ENCODE results near the gene TRMT10C. TPM values are rescaled to one million over a fixed set of nuclear protein-coding genes. Genes with fewer than 3 reads are reported as not detected.

TRMT10C gene
- total and polyA plus RNA-seq, 9 of the 15 experiments (the other 6 are each of a cell fraction or from before 2014, with no cell fraction given) = 48.6 to 106 (median 63.9) TPM

GRCh38 chr3:101561630-101562328 is at the start of gene TRMT10C (continued):
- TF ChIP-seq ZFPM2 (CRISPR knock-in tag; IDR thresholded peaks at IDR 0.05) (no peak), DIDO1 (tag; IDR thresholded peaks at IDR 0.05; ENCODE audit: low read depth) (peak; percentile 76), ZNF316 (IDR thresholded peaks at IDR 0.05) (no peak), CBFB (CRISPR knock-in tag; IDR thresholded peaks at IDR 0.05) (no peak), KHSRP (IDR thresholded peaks at IDR 0.05) (peak; percentile 48; the same call in 1 of the 2 replicates), SP2 (IDR thresholded peaks at IDR 0.05; ENCODE audit: extremely low read depth, low read depth, low read length, poor library complexity, severe bottlenecking) (peak; percentile 51), RBM17 (IDR thresholded peaks at IDR 0.05; ENCODE audit: borderline replicate concordance, low read depth, low read length) (no peak), CHD1 (IDR thresholded peaks at IDR 0.05; ENCODE audit: low read length) (peak; percentile 56), CEBPG (CRISPR knock-in tag; IDR thresholded peaks at IDR 0.05) (no peak), CEBPG (tag; conservative IDR thresholded peaks at IDR 0.05 in 1 of 2, IDR thresholded peaks at IDR 0.05 in 1 of 2) (no peak), TCF15 (CRISPR knock-in tag; IDR thresholded peaks at IDR 0.05) (no peak), E2F6 (IDR thresholded peaks at IDR 0.05; ENCODE audit: borderline replicate concordance in 1 of 2, extremely low read depth in 1 of 2, insufficient read depth in 1 of 2, insufficient read length in 1 of 2, low read depth in 1 of 2, low read length in 1 of 2, poor library complexity in 1 of 2, severe bottlenecking in 1 of 2) (peak; percentile 64 to 69)
- TF ChIP-seq, protein P1, sequence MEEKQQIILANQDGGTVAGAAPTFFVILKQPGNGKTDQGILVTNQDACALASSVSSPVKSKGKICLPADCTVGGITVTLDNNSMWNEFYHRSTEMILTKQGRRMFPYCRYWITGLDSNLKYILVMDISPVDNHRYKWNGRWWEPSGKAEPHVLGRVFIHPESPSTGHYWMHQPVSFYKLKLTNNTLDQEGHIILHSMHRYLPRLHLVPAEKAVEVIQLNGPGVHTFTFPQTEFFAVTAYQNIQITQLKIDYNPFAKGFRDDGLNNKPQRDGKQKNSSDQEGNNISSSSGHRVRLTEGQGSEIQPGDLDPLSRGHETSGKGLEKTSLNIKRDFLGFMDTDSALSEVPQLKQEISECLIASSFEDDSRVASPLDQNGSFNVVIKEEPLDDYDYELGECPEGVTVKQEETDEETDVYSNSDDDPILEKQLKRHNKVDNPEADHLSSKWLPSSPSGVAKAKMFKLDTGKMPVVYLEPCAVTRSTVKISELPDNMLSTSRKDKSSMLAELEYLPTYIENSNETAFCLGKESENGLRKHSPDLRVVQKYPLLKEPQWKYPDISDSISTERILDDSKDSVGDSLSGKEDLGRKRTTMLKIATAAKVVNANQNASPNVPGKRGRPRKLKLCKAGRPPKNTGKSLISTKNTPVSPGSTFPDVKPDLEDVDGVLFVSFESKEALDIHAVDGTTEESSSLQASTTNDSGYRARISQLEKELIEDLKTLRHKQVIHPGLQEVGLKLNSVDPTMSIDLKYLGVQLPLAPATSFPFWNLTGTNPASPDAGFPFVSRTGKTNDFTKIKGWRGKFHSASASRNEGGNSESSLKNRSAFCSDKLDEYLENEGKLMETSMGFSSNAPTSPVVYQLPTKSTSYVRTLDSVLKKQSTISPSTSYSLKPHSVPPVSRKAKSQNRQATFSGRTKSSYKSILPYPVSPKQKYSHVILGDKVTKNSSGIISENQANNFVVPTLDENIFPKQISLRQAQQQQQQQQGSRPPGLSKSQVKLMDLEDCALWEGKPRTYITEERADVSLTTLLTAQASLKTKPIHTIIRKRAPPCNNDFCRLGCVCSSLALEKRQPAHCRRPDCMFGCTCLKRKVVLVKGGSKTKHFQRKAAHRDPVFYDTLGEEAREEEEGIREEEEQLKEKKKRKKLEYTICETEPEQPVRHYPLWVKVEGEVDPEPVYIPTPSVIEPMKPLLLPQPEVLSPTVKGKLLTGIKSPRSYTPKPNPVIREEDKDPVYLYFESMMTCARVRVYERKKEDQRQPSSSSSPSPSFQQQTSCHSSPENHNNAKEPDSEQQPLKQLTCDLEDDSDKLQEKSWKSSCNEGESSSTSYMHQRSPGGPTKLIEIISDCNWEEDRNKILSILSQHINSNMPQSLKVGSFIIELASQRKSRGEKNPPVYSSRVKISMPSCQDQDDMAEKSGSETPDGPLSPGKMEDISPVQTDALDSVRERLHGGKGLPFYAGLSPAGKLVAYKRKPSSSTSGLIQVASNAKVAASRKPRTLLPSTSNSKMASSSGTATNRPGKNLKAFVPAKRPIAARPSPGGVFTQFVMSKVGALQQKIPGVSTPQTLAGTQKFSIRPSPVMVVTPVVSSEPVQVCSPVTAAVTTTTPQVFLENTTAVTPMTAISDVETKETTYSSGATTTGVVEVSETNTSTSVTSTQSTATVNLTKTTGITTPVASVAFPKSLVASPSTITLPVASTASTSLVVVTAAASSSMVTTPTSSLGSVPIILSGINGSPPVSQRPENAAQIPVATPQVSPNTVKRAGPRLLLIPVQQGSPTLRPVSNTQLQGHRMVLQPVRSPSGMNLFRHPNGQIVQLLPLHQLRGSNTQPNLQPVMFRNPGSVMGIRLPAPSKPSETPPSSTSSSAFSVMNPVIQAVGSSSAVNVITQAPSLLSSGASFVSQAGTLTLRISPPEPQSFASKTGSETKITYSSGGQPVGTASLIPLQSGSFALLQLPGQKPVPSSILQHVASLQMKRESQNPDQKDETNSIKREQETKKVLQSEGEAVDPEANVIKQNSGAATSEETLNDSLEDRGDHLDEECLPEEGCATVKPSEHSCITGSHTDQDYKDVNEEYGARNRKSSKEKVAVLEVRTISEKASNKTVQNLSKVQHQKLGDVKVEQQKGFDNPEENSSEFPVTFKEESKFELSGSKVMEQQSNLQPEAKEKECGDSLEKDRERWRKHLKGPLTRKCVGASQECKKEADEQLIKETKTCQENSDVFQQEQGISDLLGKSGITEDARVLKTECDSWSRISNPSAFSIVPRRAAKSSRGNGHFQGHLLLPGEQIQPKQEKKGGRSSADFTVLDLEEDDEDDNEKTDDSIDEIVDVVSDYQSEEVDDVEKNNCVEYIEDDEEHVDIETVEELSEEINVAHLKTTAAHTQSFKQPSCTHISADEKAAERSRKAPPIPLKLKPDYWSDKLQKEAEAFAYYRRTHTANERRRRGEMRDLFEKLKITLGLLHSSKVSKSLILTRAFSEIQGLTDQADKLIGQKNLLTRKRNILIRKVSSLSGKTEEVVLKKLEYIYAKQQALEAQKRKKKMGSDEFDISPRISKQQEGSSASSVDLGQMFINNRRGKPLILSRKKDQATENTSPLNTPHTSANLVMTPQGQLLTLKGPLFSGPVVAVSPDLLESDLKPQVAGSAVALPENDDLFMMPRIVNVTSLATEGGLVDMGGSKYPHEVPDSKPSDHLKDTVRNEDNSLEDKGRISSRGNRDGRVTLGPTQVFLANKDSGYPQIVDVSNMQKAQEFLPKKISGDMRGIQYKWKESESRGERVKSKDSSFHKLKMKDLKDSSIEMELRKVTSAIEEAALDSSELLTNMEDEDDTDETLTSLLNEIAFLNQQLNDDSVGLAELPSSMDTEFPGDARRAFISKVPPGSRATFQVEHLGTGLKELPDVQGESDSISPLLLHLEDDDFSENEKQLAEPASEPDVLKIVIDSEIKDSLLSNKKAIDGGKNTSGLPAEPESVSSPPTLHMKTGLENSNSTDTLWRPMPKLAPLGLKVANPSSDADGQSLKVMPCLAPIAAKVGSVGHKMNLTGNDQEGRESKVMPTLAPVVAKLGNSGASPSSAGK (IDR thresholded peaks at IDR 0.05) = peak; percentile 82
